Measurements from ENCODE around the gene SNTA1. TPM values are rescaled to one million over a fixed set of nuclear protein-coding genes. Genes with fewer than 3 reads are reported as not detected.

SNTA1 gene
- total RNA-seq, 1 experiment from 2014 or later, result 7.6 TPM

DNA sequence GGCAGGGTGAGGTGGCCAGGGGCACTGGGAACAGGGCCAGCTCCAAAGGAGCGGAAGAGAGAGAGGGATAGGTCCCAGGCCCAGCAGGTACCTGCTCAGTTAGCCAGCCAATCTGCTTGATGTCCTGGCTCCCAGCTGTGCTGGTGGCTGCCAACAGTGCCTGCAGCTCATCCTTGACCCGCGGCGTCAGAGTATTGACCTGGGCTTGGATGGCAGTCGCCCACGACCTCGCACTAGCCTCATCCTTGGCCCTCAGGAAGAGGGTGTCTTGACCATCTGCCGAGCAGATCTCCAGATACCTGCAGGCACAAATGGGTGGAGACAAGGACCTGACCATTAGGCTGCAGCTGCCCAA is 31.1 kb downstream of the SNTA1 start:
- BruUV-seq (replicated peaks), result no TSS peak
- TF ChIP-seq, protein P1, sequence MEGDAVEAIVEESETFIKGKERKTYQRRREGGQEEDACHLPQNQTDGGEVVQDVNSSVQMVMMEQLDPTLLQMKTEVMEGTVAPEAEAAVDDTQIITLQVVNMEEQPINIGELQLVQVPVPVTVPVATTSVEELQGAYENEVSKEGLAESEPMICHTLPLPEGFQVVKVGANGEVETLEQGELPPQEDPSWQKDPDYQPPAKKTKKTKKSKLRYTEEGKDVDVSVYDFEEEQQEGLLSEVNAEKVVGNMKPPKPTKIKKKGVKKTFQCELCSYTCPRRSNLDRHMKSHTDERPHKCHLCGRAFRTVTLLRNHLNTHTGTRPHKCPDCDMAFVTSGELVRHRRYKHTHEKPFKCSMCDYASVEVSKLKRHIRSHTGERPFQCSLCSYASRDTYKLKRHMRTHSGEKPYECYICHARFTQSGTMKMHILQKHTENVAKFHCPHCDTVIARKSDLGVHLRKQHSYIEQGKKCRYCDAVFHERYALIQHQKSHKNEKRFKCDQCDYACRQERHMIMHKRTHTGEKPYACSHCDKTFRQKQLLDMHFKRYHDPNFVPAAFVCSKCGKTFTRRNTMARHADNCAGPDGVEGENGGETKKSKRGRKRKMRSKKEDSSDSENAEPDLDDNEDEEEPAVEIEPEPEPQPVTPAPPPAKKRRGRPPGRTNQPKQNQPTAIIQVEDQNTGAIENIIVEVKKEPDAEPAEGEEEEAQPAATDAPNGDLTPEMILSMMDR (IDR thresholded peaks at IDR 0.05; ENCODE audit: unreplicated experiment), result no peak
- intact Hi-C loops (cut with micrococcal nuclease; ENCODE audit: unreplicated experiment), result no loop called here

DNA sequence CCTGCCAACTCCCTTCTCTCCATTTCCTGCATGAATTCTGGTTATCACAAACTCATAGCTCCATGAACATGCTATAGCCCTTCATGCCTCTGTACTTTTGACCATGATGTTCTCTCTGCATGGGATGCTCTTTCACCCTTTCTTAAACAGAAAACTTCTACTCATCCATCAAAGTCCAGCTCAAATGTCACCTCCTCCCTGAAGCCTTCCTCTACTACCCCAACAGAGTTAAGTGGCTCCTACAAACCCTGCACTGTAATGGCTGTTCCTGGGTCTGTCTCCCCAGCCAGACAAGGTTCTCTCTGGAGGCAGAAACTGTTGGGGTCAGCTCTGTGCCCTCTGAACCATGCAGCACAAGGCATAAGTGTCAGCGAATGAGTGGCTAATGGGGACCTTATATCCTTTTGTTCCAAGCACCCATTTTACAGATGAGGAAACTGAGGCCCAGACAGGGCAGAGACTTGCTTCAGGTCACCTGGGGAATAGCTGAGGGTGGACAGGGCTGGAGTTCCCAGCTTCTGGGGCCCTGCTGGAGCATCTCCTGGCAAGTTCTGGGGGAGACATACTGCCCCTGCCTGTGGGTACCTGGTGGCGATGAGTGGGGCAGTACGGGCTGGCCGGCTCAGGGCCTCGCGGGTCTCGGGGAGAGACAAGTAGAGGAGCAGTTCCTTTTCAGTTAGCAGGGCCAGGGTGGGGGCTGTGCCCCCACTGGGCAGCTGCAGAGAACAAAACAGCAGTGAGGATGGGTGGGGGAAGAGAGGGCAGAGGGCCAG is 31.7 kb downstream of the SNTA1 start:
- peaks cover 4% of the 10 kb centered on the region for H3K36me3 Mint-ChIP-seq (ENCODE audit: insufficient read depth, unreplicated experiment)
- DNase-seq, result no peak
- CTCF ChIA-PET, result interaction anchor here (0.6 to 1.0 kb wide), 3 partner anchors 10 to 670 kb away, joined by 3 to 5 read pairs (median 3); partner anchors contain the start of gene CDK5RAP1
- no peaks in the 10 kb centered on the region for H3K27me3 Mint-ChIP-seq (ENCODE audit: unreplicated experiment)
- H3K4me3 Mint-ChIP-seq (ENCODE audit: low read depth, unreplicated experiment), result no peak overlapping the region
- intact Hi-C loops (cut with micrococcal nuclease; ENCODE audit: unreplicated experiment), result no loop called here
- H3K9me3 Mint-ChIP-seq (ENCODE audit: low read depth, unreplicated experiment), result no peaks in the 10 kb centered on the region
- no TSS peak for BruUV-seq (replicated peaks)
- TF ChIP-seq, protein P1 (IDR thresholded peaks at IDR 0.05; ENCODE audit: unreplicated experiment), result no peak
- H3K27ac Mint-ChIP-seq (ENCODE audit: unreplicated experiment), result no peak overlapping the region
- H3K4me1 Mint-ChIP-seq (ENCODE audit: low read depth, unreplicated experiment), result no peaks in the 10 kb centered on the region

More for the DNA sequence above, 31.1 kb downstream of the SNTA1 start:
- H3K27me3 Mint-ChIP-seq (ENCODE audit: unreplicated experiment), result no peaks in the 10 kb centered on the region
- H3K9me3 Mint-ChIP-seq (ENCODE audit: low read depth, unreplicated experiment), result no peaks in the 10 kb centered on the region
- H3K36me3 Mint-ChIP-seq (ENCODE audit: insufficient read depth, unreplicated experiment), result peaks cover 4% of the 10 kb centered on the region
- no peak overlapping the region for H3K27ac Mint-ChIP-seq (ENCODE audit: unreplicated experiment)
- no peak overlapping the region for H3K4me3 Mint-ChIP-seq (ENCODE audit: low read depth, unreplicated experiment)
- CTCF ChIA-PET, result no interaction called here
- DNase-seq, result no peak
- H3K4me1 Mint-ChIP-seq (ENCODE audit: low read depth, unreplicated experiment), result no peaks in the 10 kb centered on the region

DNA sequence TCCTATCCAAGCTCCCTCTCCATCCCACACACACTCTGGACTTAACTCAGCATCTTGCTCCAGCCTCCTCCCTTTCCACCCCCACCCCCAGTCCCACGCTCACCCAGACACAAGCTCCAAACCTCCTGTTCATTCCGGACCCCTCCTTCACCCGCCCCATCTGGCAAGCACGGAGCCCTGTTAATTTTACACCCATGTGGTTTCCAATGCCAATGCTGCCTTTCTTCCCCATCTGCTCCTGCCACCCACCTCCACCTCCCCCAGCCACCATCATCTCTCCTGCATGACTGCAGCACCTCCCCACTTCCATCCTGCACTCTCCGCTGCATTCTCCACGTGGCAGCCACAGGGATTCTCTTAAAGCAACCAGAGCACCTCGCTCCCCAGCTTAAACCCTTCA is 32.3 kb downstream of the SNTA1 start:
- TF ChIP-seq, protein P1 (IDR thresholded peaks at IDR 0.05; ENCODE audit: unreplicated experiment), result no peak

DNA sequence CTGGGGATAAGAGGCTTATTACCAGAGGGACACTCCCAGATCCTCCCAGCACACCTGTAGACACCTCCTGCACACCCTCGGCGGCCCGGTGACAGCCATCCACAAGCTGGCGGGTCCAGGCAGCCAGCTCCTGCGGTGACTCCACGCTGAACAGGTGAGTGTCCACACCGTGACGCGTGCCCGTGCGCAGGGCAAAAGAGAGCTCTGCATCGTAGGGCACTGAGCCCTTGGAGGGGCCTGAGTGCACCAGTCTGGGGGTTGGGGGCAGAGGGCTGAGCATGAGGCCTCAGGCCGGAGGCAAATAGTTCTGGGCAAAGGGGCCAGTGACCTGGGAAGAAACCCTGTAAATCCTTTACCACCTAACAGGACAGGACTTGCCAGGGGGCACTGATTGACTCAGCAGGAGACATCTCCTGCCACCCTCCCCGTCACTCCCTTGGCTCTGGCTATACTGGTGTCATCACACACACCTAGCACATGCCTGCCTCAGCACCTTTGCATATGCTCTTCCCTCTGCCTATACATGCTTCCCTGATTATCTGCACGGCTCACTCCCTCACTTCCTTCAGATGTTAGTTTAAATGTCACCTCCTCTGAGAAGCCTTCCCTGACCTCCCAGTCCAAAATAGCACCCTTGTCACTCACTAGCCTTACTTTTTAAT is 33.4 kb downstream of the SNTA1 start:
- intact Hi-C loops (cut with micrococcal nuclease; ENCODE audit: unreplicated experiment), result no loop called here
- no TSS peak for BruUV-seq (replicated peaks)
- Mint-ChIP-seq H3K9me3 (ENCODE audit: low read depth, unreplicated experiment) (no peaks in the 10 kb centered on the region), H3K27ac (ENCODE audit: unreplicated experiment) (no peak overlapping the region), H3K27me3 (ENCODE audit: unreplicated experiment) (no peaks in the 10 kb centered on the region), H3K36me3 (ENCODE audit: insufficient read depth, unreplicated experiment) (peaks cover 4% of the 10 kb centered on the region), H3K4me1 (ENCODE audit: low read depth, unreplicated experiment) (no peaks in the 10 kb centered on the region), H3K4me3 (ENCODE audit: low read depth, unreplicated experiment) (no peak overlapping the region)
- DNase-seq, result no peak
- CTCF ChIA-PET, result interaction anchor here (0.6 kb wide), 1 partner anchor 227 kb away, joined by 5 read pairs; no protein-coding TSS in a partner anchor
- TF ChIP-seq, protein P1 (IDR thresholded peaks at IDR 0.05; ENCODE audit: unreplicated experiment), result no peak

More for the DNA sequence above, 32.3 kb downstream of the SNTA1 start:
- Mint-ChIP-seq H3K36me3 (ENCODE audit: insufficient read depth, unreplicated experiment) (peaks cover 4% of the 10 kb centered on the region), H3K4me3 (ENCODE audit: low read depth, unreplicated experiment) (no peak overlapping the region), H3K4me1 (ENCODE audit: low read depth, unreplicated experiment) (no peaks in the 10 kb centered on the region), H3K9me3 (ENCODE audit: low read depth, unreplicated experiment) (no peaks in the 10 kb centered on the region), H3K27ac (ENCODE audit: unreplicated experiment) (no peak overlapping the region), H3K27me3 (ENCODE audit: unreplicated experiment) (no peaks in the 10 kb centered on the region)
- intact Hi-C loops (cut with micrococcal nuclease; ENCODE audit: unreplicated experiment), result no loop called here
- no TSS peak for BruUV-seq (replicated peaks)
- CTCF ChIA-PET, result interaction anchor here (0.6 to 1.0 kb wide), 3 partner anchors 10 to 671 kb away, joined by 3 to 5 read pairs (median 3); partner anchors contain the start of gene CDK5RAP1
- DNase-seq, result no peak

Data from Calu3 (cell line).